Measurements from ENCODE around the gene HES6.

DNA sequence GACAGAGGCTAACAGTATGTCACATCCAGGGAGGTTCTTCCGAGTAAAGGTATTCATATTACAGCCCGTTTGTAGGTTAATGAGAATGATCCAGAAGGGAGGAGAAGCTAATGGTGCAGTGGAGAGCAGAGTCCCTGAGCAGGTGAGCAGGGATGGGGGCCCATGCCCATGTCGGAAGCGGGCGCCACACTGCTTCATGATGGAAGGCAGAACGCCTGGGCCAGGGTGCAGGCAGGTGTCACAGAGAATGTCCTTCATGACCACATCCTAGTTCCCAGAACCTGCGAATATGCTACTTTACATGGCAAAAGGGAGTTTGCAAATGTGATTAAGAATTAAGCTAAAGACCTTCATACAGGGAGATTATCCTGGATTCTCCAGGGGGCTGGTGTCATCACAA is 4.0 kb downstream of the HES6 start:
- TF ChIP-seq POLR2A (IDR thresholded peaks at IDR 0.05; ENCODE audit: low read depth, low read length) (no peak), POLR2AphosphoS5 (IDR thresholded peaks at IDR 0.05; ENCODE audit: low read depth, low read length) (no peak), TAF1 (IDR thresholded peaks at IDR 0.05; ENCODE audit: low read depth, low read length) (no peak), SPI1 (IDR thresholded peaks at IDR 0.05; ENCODE audit: low read depth, low read length) (no peak), POU2F2 (IDR thresholded peaks at IDR 0.05; ENCODE audit: low read depth, low read length) (no peak)
